ENCODE data around the gene CRTAP. TPM values are rescaled to one million over a fixed set of nuclear protein-coding genes. Genes with fewer than 3 reads are reported as not detected.
"Not testable (repeated sequence)": the region's sequence is repeated elsewhere in the genome, so short reads cannot be mapped to it uniquely, and the experiment has no call there.

CRTAP gene
- total and polyA plus RNA-seq, 11 donors = 16.1 to 148 (median 80.7) TPM

DNA sequence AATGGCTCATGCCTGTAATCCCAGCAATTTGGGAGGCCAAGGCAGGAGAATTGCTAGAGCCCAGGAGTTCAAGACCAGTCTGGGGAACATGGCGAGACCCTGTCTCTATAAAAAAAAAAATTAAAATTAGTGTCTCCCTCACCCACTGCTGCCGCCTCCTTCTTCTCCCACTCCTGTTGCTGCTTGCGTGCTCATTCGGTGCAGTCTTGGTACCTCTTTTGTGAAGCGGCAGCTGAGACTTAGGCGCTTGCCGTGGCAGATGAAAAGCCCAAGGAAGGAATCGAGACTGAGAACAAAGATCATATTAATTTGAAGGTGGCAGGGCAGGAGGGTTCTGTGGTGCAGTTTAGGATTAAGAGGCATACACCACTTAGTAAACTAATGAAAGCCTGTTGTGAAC, 36.9 kb upstream of the CRTAP start:
- intact Hi-C loops (cut with DNase I) = loop anchor here in 3 of 10 donors (5.0 to 10.0 kb wide), 2 partner anchors 122 to 130 kb away; partner anchors contain the start of gene CCR4 (in 1 of the 3)
- no peak overlapping the region for H3K4me3 ChIP-seq

DNA sequence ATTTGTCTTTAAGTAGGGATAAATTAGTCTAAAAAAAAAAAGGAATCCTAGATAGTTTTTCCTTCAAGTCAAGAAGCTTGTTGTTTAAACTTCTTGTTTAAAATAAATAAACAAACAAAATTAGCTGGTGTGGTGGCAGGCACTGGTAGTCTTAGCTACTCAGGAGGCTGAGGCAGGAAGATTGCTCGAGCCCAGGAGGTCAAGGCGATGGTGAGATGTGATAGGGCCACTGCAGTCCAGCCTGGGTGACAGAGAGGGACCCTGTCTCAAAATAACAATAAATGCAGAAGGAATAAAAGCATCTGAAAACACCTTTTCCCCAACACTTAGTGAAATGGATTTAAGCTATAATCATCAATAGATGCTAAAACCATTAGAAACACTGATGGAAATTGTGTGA, 35.8 kb upstream of the CRTAP start:
- H3K9me3 ChIP-seq = no peaks in the 10 kb centered on the region
- no peaks in the 10 kb centered on the region for H3K27me3 ChIP-seq
- 93 to 99% (median 96%) methylated on average over 2 of the region's 2 CpGs for WGBS, 4 donors
- DNase-seq = no peak
- peaks cover 0 to 16% (median 0%) of the 10 kb centered on the region in 12 donors for H3K4me1 ChIP-seq
- intact Hi-C loops (cut with DNase I) = loop anchor here in 3 of 10 donors (5.0 to 10.0 kb wide), 2 partner anchors 123 to 131 kb away; partner anchors contain the start of gene CCR4 (in 1 of the 3)
- ATAC-seq = no peak
- H3K4me3 ChIP-seq = no peak overlapping the region
- no peak for TF ChIP-seq CTCF (IDR thresholded peaks at IDR 0.05)
- TF ChIP-seq POLR2A (IDR thresholded peaks at IDR 0.05) = no peak
- H3K36me3 ChIP-seq = peaks cover 0 to 12% (median 0%) of the 10 kb centered on the region in 9 donors
- H3K27ac ChIP-seq = no peak overlapping the region

More for the DNA sequence above, 36.9 kb upstream of the CRTAP start:
- H3K27me3 ChIP-seq = no peaks in the 10 kb centered on the region
- ATAC-seq (no peak), DNase-seq (no peak)
- no peak overlapping the region for H3K27ac ChIP-seq
- no peaks in the 10 kb centered on the region for H3K9me3 ChIP-seq
- TF ChIP-seq CTCF (IDR thresholded peaks at IDR 0.05) (no peak), POLR2A (IDR thresholded peaks at IDR 0.05) (no peak)
- peaks cover 0 to 19% (median 4%) of the 10 kb centered on the region in 9 donors for H3K36me3 ChIP-seq
- peaks cover 0 to 16% (median 0%) of the 10 kb centered on the region in 12 donors for H3K4me1 ChIP-seq
- WGBS, 4 donors = 85 to 99% (median 98%) methylated on average over 8 of the region's 8 CpGs

DNA sequence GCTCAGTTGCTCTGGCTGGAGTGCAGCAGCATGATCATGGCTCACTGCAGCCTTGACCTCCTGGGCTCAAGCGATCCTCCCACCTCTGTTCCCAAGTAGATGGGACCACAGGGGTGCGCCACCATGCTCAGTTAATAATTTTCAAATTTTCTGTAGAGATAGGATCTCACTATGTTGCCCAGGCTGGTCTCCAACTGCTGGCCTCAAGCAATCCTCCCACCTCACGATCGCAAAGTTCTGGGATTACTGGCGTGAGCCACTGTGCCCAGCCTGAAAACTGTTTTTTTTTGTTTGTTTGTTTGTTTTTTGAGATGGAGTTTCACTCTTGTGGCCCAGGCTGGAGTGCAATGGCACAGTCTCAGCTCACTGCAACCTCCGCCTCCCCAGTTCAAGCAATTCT, 34.0 kb upstream of the CRTAP start:
- not testable (repeated sequence) for DNase-seq, H3K27ac ChIP-seq, H3K27me3 ChIP-seq, H3K9me3 ChIP-seq, ATAC-seq, H3K4me3 ChIP-seq
- 83 to 99% (median 94%) methylated on average over 6 of the region's 6 CpGs for WGBS, 4 donors
- Histone ChIP-seq H3K4me1 (peaks cover 0 to 16% (median 1%) of the 10 kb centered on the region in 12 donors), H3K36me3 (peaks cover 0 to 12% (median 0%) of the 10 kb centered on the region in 9 donors)
- intact Hi-C loops (cut with DNase I) = loop anchor here in 3 of 10 donors (5.0 to 10.0 kb wide), 2 partner anchors 125 to 133 kb away; partner anchors contain the start of gene CCR4 (in 1 of the 3)

GRCh38 chr3:33081812-33082211, 32.0 kb upstream of the CRTAP start:
- Histone ChIP-seq H3K36me3 (peaks cover 0 to 6% (median 0%) of the 10 kb centered on the region in 9 donors), H3K4me1 (peaks cover 0 to 14% (median 1%) of the 10 kb centered on the region in 12 donors), H3K9me3 (no peaks in the 10 kb centered on the region), H3K4me3 (no peak overlapping the region), H3K27ac (no peak overlapping the region), H3K27me3 (no peaks in the 10 kb centered on the region)
- intact Hi-C loops (cut with DNase I) = no loop called here
- ATAC-seq = no peak
- DNase-seq = no peak
- TF ChIP-seq CTCF (IDR thresholded peaks at IDR 0.05) = no peak

GRCh38 chr3:33083958-33084357, 29.9 kb upstream of the CRTAP start:
- peaks cover 0 to 14% (median 1%) of the 10 kb centered on the region in 12 donors for H3K4me1 ChIP-seq

More at GRCh38 chr3:33083958-33084357, 29.9 kb upstream of the CRTAP start:
- no peaks in the 10 kb centered on the region for H3K27me3 ChIP-seq
- H3K27ac ChIP-seq = no peak overlapping the region
- WGBS, 4 donors = 35 to 69% (median 61%) methylated on average over 2 of the region's 2 CpGs
- no peak overlapping the region for H3K4me3 ChIP-seq
- H3K36me3 ChIP-seq = peaks cover 0 to 6% (median 0%) of the 10 kb centered on the region in 9 donors
- peaks cover 0 to 5% (median 0%) of the 10 kb centered on the region in 12 donors for H3K9me3 ChIP-seq
- TF ChIP-seq CTCF (IDR thresholded peaks at IDR 0.05) (no peak), POLR2A (IDR thresholded peaks at IDR 0.05) (no peak)
- ATAC-seq (no peak), DNase-seq (no peak)
- intact Hi-C loops (cut with DNase I) = no loop called here
